NCI-H187 treated with DMSO at 0.1 percent for 48 hours (cell line): Measurements from ENCODE around the gene CFAP43.
"Not testable (repeated sequence)": the region's sequence is repeated elsewhere in the genome, so short reads cannot be mapped to it uniquely, and the experiment has no call there.

Experiments
- DNase-seq: peaks from one replicate; lab custom pipeline; 2025; lab: John Stamatoyannopoulos, UW

The CFAP43 gene

DNA sequence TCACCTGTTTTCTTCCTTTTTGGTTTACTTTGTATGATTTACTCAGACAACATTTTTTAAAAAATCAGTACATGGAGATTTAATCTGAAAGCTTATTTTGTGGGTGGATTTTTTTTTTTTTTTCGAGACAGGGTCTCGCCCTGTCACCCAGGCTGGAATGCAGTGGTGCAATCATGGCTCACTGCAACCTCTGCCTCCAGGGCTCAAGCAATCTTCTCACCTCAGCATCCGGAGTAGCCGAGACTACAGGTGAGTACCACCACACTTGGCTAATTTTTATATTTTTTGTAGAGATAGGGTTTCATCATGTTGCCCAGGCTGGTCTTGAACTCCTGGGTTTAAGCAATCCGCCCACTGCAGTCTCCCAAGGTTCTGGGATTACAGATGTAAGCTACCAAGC lies 25.1 kb upstream of the CFAP43 start:
- DNase-seq = no peak

GRCh38 chr10:104256335-104256961 lies 24.3 kb upstream of the CFAP43 start:
- DNase-seq = no peak

DNA sequence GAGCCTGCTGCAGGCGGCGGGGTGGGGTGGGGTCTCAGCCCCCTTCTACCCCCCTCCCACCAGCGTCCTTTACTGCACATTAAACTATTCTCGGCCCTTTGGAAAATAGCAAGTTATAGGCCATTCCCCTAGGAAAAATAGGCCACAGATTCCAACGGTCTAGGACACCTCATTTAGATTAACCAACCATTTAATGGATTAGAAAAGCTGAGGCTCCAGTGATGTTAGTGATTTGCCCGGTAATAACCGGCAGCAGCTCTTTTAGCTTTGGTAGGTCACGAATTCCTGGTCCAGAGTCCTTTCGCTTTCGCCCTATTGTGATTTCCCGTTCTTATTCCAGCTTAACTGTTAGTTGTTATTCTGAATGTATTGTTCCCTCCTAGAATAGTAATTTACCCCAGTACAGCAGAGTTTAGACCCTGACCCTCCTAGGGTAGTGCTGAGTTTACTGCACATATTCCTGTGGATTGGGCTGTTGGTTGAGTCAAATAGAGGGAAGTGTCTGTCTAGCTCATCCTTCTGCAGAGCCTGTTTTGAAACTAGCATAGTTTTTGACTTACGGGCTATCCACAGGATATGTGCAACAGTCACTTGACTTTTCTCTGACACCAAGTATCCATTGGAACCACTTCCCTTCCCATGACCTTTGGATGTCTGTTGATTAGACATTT lies 23.3 kb upstream of the CFAP43 start:
- no peak for DNase-seq

GRCh38 chr10:104254493-104255310 lies 22.5 kb upstream of the CFAP43 start, which contains the start of gene GSTO1:
TSS of gene GSTO1 (plus strand) at chr10:104254892. CDS start at chr10:104254929, 37 bp downstream.
- DNase-seq = no peak

DNA sequence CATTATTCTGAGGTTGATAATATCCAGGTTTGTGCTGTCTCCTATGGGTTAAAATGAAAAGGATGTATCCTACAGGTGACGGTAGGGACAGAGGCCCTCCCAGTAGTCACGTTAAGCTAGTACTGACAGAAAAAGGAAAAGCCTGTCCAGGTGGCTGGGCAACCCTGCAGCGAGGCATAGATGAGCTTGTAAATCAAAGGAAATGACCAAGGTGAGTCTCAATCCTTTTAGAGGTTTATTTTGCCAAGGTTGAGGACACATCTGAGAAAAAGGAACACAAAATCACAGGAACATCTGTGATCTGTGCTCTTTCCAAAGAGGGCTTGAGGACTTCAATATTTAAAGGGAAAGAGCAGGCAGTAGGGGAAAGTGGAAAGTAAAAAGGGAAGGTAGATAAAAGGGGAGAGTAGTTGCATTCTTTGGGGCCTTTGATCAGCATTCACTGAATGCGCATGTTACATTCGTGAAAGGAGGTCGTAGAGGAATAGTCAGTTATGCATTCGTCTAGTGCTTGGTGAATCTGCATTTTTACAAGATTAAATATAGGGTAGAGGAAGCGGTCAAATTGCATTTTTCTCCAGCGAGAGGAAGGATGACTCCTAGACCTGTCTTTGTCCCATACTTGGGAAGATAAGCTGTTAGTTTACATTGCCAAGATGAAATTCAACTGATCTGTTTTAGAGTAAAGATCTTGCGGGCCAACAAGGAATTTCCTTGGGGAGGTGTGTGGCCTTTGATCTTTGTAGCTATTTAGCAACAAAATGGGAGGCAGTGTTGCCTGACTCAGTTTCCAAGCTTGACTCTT lies 21.6 kb upstream of the CFAP43 start:
- DNase-seq = no peak

DNA sequence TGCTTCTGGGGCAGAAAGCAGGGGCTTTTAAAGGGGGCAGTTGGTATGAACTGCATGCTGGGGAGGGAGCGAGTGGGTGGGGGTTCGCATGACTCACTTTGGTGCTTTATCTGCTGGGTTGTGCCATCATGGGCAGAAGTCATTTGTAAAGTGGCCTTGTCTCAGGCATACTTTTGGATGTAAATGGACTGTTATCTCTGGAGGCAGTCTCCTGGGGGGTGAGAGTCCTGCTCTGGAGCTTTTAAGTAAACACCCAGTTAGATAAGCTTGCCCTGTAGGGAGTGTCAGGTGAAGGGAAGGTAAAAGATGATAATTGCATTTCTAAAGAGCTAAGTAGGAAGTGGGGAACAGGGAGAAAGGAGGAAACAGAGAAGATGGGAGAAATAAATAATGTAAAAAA lies 20.9 kb upstream of the CFAP43 start:
- DNase-seq = no peak

DNA sequence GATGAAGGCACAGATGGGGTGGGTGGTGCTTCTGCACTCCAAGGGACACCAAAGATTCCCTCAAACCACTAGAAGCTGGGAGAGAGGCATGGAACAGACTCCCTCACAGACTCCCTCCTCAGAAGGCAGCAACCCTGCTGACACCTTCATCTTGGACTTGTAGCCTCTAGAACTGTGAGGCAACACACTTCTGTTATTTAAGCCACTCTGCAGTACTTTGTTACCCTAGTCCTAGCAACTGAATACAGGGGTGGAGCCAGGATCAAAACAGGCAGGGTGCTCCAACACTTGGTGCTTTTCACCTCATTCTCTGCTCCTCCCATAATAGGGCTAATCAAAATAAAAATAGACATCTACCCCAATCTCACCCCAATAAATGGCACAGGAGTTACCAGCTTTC lies 20.2 kb upstream of the CFAP43 start:
- no peak for DNase-seq

DNA sequence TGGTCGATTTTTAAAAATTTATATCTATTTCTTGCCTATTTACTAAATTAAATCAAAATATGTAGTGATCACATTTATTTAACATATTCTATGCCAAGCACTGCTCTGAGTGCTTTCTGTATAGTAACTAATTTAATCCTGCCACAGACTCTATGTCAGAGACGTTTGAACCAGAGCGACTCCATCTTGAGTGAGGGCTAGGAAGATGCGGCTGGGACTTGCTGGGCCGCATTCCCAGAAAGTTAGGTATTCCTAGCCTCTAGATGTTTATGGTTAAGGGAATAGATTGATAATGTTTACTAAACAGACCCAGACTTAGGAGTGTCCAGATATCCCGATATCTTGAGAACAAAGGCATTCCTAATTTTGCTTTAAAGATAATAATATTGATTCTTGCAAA lies 19.3 kb upstream of the CFAP43 start:
- no peak for DNase-seq

GRCh38 chr10:104250371-104250770 lies 18.2 kb upstream of the CFAP43 start:
- no peak for DNase-seq

GRCh38 chr10:104248931-104249330 lies 16.8 kb upstream of the CFAP43 start:
- not testable (repeated sequence) for DNase-seq

DNA sequence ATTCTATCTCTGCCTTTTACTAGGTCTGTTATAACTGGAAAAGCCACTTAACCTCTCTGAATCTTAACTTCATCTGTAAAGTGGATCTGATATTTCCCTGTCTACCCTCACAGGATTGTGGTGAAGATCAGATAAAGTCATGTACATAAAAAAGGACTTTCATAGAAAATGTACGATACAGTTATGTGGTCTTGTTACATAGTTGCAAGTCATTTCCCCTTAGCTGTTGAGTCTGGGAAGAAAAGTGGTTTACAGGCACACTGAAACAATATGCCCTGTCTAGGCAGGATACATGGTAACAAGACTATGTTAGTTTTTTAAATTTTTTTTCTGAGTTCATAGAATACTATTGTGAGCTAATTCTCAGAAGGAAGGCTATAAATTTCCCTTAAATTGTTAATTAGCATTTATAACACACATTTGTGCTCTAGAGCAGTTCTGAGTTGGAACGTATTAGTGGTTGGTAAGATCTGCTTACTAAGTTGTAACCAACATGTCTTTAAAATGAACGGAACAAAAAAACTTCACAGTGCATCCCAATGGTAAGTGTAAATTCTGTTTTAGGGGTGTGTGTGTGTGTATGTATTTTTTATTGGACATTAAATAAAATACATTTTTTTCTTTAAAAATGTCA lies 15.5 kb upstream of the CFAP43 start:
- no peak for DNase-seq

DNA sequence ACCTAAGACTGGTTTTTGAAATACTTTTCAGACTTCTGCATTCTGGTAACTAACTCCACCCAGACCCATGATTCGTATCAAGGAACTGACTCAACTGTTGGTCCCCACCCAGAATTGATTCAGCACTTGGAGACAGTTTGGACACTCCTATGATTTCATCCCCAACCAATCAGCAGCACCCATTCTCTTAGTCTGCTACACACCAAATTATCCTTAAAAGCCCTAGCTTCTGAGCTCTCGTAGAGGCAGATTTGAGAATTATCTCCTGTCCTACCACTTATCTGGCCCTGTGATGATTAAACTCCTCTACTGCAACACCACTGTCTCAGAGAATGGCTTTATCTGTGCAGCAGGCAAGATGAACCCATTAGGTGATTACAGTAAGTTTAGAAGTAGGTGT lies 14.8 kb upstream of the CFAP43 start:
- DNase-seq = no peak

DNA sequence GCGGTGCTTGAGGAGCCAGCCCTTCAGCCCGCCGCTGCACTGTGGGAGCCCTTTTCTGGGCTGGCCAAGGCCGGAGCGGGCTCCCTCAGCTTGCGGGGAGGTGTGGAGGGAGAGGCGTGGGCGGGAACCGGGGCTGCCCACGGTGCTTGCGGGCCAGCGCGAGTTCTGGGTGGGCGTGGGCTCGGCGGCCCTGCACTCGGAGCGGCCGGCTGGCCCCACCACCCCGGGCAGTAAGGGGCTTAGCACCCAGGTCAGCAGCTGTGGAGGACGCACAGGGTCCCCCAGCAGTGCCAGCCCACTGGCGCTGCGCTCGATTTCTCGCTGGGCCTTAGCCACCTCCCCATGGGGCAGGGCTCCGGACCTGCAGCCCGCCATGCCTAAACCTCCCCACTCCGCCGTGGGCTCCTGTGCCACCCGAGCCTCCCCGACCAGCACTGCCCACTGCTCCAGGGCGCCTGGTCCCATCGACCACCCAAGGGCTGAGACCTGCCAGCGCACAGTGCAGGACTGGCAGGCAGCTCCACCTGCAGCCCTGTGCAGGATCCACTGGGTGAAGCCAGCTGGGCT lies 13.0 kb upstream of the CFAP43 start:
- DNase-seq = no peak

GRCh38 chr10:104243512-104243911 lies 11.3 kb upstream of the CFAP43 start:
- no peak for DNase-seq

GRCh38 chr10:104243009-104243408 lies 10.8 kb upstream of the CFAP43 start:
- DNase-seq = not testable (repeated sequence)

- no peak for DNase-seq
These were observed 10.4 kb upstream of the CFAP43 start for GRCh38 chr10:104242545-104242944.

DNA sequence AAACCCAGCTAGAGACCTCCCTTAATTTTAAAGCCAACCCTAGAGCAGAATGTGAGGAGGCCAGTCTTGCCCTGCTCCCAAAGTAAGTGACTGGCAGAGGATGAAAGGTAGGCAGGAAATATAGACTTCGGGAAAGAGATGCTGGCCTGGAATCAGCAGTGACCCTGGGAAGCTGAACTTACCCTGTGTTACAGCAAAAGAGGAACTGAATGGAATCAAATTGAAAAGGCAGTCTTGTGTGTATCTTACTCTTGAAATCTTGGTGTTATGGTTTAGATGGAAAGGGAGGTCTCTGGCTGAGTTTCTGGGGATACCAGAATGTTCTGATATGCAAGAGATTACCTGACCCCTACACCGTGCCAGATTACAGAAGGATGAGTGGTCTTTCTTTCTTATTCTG lies 7.9 kb upstream of the CFAP43 start:
- DNase-seq = no peak

- no peak for DNase-seq
These were observed 3.6 kb upstream of the CFAP43 start for GRCh38 chr10:104235801-104236200.

DNA sequence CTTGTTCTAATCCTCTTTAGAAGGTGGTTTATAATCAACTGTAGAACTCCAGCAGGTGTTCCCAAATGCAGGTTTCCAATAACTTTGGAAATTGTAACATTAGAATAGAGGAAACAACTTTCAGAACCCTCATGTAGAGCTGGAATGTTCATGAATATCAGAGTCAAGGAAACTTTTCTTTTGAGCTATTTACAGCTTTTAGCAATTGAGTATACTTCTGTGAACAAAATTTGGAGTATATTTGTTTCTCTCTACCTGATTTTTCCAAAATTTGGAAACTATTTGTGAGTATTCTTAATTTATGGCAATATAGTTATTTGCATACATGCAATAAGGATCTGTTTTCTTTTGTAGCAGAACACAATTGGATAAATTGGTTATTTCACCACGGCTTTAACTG lies 2.8 kb upstream of the CFAP43 start:
- no peak for DNase-seq

DNA sequence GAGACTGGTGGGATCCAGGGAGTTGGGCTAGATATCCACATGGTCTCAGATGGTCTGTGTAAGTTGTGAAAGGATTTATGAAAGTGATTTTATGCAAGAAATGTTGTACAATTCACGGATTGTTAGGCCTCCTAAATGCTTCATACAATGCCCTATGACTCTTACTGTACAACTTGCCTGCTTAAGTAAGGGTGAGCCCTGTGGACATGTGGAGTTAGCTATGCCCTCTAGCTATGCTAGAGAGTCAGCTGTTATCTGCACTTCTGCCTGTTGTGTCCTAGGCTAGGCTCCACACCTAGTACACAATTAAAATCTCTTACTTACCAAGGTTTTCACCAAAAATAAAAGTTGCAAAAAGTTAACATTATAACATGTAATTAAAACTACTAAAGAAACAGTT lies 1.7 kb upstream of the CFAP43 start:
- DNase-seq = no peak

GRCh38 chr10:104232613-104233102 lies 494 bp upstream of the CFAP43 start:
- DNase-seq = no peak
